HG02938 (cell line): Measurements from ENCODE around the gene SLC26A4.
"Not testable (repeated sequence)": the region's sequence is repeated elsewhere in the genome, so short reads cannot be mapped to it uniquely, and the experiment has no call there.

Source experiments
- ATAC-seq: cut with Tn5 transposase; IDR thresholded peaks from one replicate; pipeline ENCODE4 v1.9.1; 2021; ENCODE audit warnings: mild to moderate bottlenecking, moderate library complexity; ENCODE audit not compliant: unreplicated experiment

SLC26A4 gene

GRCh38 chr7:107660381-107661080 lies at the start of gene SLC26A4:
Gene SLC26A4 (plus strand): TSS chr7:107660828. CDS start chr7:107661642, 814 bp downstream.
- peak; percentile 48 for ATAC-seq

DNA sequence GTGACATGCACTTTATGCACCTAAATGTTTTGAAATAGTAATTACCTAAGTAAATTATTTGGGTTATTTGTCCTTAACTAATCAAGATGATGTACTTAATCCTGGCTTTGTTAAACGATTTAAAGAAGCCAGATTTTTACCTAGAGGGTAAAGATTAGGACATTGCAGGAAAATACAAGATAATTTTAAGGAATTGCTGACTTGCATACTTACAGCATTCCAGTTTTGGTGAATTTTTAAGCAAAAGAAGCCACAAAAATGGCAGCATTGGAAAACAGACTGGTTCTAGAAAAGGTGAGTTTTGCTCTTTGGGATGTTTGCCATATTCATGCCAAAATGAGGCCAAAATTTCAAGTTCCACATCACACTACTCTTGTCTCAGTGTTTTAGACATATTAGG lies 47.2 kb upstream of the SLC26A4 start:
- ATAC-seq, result no peak

DNA sequence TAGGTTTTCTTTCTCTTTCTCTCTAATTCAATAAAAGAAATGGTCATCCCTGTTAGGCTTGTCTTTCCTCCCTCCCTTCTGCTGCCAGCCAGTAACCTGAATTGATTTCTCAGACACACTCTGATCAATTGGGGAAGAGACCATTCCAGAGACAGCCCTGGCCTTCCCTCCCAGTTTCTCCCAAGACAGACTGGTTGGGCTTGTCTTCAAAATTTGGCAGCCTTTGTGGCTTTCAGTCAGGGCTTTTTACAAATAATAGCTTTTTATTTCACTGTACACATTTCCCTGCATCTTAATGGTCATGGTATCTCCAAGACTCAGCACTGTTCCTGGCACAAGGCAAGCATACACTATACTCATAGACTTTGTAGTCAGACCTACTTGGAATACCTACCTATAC lies 46.7 kb upstream of the SLC26A4 start:
- no peak for ATAC-seq

DNA sequence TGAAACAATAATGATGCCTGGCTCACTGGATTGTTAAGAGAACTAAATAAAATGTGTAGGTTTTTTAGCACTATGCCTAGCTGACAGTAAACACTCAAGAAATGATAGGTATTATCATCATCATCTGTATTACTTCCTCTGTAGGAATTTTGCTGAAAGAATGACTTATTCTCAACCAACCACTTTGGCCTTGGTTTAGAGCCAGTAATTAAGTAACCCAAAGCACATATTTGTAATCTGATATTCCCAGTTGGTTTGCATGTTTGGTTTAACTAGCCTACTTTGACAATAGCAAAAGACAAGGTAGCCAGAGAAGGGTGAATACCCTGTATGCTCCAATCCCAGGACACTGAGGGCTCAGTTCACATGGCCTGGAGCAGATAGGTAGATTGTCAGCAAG lies 46.2 kb upstream of the SLC26A4 start:
- ATAC-seq, result no peak

DNA sequence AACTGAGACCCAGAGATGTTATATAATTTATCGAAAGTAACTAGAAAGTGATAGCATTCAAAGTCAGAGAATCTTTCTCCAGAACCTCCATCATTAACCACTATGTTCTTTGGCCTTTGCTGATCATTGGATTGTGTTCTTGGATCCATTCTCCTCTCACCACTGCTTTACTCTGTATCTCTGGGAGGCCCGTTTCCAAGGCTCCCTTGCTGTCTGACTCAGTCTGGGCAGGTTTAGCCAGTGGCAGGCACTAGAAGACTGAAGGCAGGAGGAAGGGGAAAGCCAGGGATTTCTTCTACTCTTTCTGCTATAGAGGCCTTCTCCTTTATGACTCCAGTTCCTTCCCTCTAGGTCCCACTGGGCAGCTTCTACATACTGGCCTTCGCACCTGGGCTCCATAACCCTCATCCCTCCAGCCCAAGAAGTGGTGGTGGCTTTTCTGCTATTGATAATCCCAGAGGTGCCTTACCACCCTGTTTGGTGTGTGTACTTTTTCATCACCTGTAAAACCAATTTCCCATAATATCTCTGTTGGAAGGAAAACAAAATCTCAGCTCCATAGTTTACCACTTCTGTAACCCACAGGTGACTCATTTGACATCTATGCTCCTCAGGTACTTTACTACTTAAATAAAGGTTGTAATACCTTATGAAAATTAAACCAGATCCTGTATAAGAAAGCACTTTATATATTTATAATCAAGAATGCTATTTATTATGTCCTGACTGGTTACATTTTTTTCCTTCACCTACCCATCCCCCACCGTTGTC lies 44.5 kb upstream of the SLC26A4 start:
- ATAC-seq, result no peak

DNA sequence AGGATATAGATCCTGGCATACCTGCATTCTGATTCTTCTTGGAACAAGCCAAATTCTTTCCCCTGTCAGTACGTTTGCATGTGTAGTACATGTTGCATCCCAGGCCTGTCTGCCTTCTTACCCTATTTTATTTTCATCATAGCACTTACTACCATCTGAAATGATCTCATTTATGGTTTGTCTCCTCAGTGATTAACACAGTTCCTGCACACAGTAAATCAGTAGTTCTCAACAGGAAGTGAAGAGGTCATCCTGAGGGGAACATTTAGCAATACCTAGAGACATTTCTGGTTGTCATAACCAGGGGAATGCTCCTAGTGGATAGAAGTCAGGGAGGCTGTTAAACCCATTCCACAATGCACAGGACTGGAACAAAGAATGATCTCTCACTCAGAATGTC lies 38.2 kb upstream of the SLC26A4 start:
- ATAC-seq, result no peak

GRCh38 chr7:107622894-107623293 lies 37.7 kb upstream of the SLC26A4 start:
- ATAC-seq, result no peak

GRCh38 chr7:107627002-107627401 lies 33.6 kb upstream of the SLC26A4 start:
- no peak for ATAC-seq

- no peak for ATAC-seq
Measured at GRCh38 chr7:107628461-107629064, 32.1 kb upstream of the SLC26A4 start.

- ATAC-seq, result no peak
Measured at GRCh38 chr7:107630342-107630741, 30.3 kb upstream of the SLC26A4 start.

DNA sequence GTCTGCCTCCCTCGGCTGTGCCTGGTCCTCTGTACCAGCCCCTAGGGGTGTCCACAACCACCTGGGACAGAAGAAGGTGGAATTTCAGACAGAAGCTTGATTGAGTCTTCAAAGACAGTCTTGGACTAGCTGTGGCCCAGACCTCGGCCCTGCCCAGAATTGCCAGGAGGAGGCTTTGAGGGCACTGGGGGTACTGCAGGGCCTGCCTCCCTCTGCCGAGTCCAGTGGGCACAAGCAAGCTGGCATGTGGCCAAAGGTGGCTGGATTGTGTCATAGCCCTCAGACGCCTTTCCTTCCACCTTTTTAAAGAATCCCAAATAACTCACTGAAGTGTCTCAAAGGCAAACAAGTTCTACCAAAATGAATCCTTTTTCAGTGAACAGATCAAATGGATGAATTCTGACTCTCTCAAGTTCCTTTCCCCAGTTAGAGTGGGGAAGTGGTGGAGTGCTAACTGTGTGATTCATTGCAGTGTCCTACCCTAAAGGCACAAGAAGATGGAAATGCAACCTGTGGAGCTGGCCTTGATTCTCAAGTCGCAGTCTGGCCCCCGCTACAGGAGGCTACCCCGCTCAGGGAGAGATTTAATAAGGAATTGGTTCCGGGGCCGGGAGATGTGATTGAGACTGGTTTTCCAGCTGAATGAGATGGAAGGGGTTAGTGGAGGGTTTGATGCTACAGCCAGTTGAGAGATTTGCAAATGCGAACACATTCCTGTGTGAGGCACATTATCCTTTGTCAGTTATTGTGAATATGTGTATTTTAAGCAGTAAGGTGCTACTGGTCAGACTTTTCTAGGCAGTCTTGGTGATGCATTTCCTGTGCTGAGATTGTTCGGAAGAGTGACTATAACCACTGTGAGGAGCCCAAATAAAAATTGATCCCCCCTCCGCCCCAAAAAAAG lies 28.8 kb upstream of the SLC26A4 start:
- ATAC-seq, result no peak

- ATAC-seq, result no peak
Measured at GRCh38 chr7:107632492-107632865, 28.1 kb upstream of the SLC26A4 start.

DNA sequence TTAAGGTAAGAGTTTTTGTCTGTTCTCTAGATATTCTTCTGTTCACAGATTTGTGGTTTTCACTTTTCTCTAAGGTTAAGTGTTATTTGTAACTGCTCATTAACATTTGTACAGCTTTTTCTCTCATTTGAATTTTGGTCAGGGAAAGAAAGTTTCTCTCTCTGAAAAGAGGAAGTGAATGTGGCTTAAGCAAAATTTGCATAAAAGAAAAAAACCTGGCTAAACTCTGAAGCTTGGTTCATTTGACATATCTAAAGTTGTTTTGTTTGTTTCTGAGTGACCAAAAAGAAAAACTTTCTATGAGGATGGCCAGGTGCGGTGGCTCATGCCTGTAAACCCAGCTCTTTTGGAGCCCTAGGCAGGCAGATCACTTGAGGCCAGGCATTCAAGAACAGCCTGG lies 22.0 kb upstream of the SLC26A4 start:
- ATAC-seq, result peak; percentile 95

- ATAC-seq, result not testable (repeated sequence)
Measured at GRCh38 chr7:107639070-107639469, 21.6 kb upstream of the SLC26A4 start.

- ATAC-seq, result no peak
Measured at GRCh38 chr7:107641676-107642075, 19.0 kb upstream of the SLC26A4 start.

DNA sequence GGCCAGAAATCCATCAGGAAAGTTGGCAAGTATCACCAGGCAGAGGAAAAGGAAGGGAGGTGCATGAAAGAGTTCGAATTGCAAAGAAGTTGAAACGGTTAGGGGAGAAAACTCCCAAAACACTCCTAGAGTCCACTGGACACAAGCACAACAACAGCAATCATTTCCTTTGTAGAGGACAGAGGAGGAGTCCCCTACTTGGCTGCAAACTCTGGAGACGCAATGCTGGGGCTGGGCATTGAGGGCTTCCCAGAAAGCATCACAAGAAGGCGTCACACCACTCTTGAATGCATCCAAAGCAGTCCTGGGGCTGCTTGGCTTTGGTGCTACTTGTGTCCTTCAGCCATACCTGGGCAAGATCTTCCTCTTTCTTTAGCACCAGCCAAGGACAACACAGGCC lies 18.1 kb upstream of the SLC26A4 start:
- no peak for ATAC-seq

GRCh38 chr7:107643407-107643806 lies 17.2 kb upstream of the SLC26A4 start:
- ATAC-seq, result no peak

DNA sequence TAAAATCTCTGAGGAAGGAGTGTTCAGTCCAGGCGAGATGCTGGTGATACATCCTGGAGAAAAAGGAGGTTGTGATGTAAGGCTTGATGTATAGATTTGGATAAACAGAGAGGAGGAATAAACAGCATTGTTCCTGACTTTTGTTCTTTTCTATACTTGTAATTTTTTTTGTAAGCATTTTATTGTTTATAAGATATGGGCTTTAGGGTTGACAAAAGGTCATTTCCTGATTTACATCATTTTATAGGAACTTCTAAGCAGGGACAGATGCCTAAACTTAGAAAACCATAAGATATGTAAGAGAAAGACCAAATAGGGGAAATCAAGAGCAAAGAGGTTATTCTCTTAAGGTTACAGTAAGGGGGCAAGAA lies 16.7 kb upstream of the SLC26A4 start:
- ATAC-seq, result no peak

DNA sequence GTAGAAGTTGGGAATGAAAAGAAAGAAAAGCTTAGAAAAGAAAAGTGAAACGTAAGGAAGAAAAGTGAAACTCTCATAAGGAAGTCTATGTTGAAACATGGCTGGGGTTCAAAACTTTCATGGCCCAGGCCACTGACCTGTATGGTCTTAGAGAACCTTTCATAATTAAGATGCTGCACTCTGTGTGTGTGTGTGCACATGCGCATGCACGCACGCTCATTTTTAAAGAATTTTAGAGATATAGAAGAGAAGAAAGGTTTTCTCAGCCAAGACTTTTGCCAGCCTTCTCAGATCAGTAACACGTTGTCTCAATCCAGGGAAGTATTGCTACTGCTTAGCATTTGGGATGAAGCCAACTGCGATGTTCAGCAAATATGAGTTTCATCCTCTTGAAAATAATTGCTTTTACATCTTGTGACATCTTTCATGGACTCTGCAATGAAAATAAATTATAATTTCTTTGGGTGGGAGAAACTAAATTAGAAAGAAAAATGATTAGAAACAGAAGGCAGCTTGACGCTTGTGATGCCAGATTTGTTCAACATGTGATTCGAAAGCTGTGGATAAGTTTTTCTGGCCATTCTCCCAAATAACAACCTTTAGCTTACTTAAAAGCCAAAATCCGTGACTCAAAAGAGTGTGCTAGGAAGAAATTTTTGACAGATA lies 16.2 kb upstream of the SLC26A4 start:
- no peak for ATAC-seq

- ATAC-seq, result no peak
Measured at GRCh38 chr7:107652642-107653041, 8.0 kb upstream of the SLC26A4 start.

- no peak for ATAC-seq
Measured at GRCh38 chr7:107658467-107658866, 2.2 kb upstream of the SLC26A4 start.
